Measurements from ENCODE around the gene RPL27A.

The RPL27A gene

DNA sequence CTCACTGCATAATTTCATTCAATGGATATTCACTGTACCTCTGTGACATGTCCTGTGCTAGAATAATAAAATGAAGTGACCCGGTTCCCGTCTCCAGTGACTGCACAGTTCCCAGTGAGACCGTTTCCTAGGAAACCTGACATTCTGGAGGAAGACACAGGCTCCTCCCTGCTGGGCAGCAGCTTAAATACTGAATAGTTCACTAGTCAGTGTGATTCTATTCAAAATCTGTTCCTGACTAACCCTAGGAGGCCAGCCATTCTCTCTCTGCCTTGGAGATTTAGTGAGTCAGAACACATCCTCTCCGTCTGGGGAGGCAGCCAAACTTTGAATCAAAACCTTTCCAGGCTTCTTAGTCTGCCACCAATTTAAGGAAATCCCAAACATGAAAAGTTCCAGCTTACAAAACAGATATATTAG lies 11.4 kb upstream of the RPL27A start:
- DNase-seq = peak; percentile 87
- in situ Hi-C loops (cut with HindIII; ENCODE audit: low pct_ligation_motif_present, low pct_unique_long_range_greater_than_20kb, low sequenced_read_pairs) = no loop called here

DNA sequence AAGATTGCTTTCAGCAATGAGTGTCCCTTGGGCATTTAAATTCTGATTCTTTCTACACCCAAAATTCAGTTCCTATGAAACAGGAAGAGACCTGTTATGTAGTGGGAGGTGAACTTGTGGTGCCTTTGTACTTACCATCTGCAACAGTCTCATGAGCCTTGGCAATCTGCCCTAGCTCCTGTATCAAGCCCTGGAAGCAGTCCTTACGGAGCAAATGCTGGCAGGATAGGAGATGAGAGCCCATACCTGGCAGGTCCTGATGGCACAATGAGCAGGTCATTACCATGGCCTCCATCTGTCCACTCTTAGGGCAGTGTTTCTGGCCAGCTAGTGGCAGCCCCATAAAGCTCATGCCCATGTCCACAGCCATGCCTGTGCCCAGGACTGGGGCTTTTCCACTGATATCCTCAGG lies 10.9 kb upstream of the RPL27A start:
- in situ Hi-C loops (cut with HindIII; ENCODE audit: low pct_ligation_motif_present, low pct_unique_long_range_greater_than_20kb, low sequenced_read_pairs) = no loop called here
- DNase-seq = peak; percentile 48

DNA sequence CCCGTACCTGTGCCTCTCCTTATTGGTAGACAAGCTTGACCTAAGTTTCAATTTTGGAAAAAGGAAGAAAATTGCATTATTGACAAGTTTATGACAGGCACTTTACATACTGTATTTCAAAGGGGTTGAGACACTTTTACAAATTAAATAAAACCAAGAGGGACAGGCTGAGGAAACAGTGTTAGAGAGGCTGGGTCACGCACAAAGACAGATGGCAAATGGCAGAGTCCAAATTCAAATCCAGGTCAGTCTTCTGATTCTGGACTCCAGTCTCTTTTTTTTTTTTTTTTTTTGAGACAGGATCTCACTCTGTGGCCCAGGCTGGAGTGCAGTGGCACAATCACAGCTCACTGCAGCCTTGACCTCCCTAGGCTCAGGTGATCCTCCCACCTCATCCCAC lies 10.2 kb upstream of the RPL27A start:
- no peak for DNase-seq
- in situ Hi-C loops (cut with HindIII; ENCODE audit: low pct_ligation_motif_present, low pct_unique_long_range_greater_than_20kb, low sequenced_read_pairs) = no loop called here

- DNase-seq = no peak
- in situ Hi-C loops (cut with HindIII; ENCODE audit: low pct_ligation_motif_present, low pct_unique_long_range_greater_than_20kb, low sequenced_read_pairs) = no loop called here
Measured at GRCh38 chr11:8674859-8675258, 7.7 kb upstream of the RPL27A start.

DNA sequence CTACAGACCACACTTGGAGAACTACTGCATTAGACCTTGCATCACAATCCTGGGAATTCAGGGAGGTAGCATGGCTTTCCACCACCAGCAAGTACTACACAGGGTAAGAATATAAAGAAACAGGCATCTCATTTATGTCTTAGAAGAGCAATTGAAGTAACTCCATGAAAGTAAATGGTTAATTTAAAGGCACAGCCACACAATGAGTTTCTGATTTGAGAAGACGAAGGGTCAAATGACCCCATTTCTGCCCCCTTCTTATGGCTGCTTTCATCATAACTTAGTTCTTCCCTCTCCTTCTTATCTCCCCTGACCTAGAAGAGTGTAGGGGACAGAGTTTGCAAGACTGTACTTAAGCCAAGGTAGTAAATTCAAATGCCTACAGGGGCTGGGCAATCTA lies 6.1 kb upstream of the RPL27A start:
- in situ Hi-C loops (cut with HindIII; ENCODE audit: low pct_ligation_motif_present, low pct_unique_long_range_greater_than_20kb, low sequenced_read_pairs) = no loop called here
- DNase-seq = no peak

GRCh38 chr11:8679006-8679405 lies 3.6 kb upstream of the RPL27A start:
- in situ Hi-C loops (cut with HindIII; ENCODE audit: low pct_ligation_motif_present, low pct_unique_long_range_greater_than_20kb, low sequenced_read_pairs) = no loop called here
- DNase-seq = no peak

DNA sequence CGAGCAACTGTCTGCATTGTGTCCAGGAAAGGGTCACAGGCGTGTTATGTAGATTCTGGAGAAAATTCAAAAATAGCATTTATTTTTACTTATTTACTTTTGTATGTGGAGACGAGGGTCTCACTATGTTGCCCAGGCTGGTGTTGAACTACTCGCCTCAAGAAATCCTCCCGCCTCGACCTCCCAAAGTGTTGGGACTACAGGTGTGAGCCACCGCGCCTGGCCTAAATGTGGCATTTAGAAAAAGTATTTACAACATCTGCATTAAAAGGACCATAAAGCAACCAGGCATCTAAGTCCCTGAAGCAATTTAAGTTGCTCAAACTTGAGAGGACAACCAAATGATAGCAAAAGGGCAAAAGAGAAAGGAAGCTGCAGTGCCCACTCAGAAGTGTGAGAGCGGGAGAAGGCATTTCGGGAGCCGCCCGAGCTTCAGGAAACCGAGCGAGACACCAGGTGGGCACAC lies 722 bp upstream of the RPL27A start:
- in situ Hi-C loops (cut with HindIII; ENCODE audit: low pct_ligation_motif_present, low pct_unique_long_range_greater_than_20kb, low sequenced_read_pairs) = no loop called here
- no peak for DNase-seq

- in situ Hi-C loops (cut with HindIII; ENCODE audit: low pct_ligation_motif_present, low pct_unique_long_range_greater_than_20kb, low sequenced_read_pairs) = no loop called here
- no peak for DNase-seq
Measured at GRCh38 chr11:8683115-8683807, 669 bp downstream of the RPL27A start.

DNA sequence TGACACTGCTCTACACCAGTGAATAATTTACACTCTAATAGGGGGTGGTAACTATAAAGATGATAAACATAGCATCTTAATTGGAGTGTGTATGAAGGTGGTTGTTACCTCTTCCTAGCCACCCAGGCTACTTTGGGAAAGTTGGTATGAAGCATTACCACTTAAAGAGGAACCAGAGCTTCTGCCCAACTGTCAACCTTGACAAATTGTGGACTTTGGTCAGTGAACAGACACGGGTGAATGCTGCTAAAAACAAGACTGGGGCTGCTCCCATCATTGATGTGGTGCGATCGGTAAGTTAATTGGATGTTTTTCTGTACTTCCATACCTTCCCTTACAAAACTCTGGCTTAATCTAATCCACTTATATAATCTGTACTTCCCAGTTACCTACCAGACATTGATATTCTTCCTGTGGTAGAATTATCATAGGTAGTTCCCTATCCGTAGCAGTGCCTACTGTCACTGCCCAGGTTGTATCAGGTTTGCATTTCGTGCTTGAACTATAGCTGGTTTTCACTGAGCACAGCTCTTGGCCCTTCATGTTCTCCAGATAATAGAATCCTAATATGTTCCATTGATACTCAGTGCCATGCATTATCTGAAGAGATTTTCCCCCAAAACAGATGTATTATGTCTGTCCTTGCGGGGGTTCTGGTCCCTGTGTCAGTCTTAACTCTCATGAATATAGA lies 2.2 kb downstream of the RPL27A start:
- in situ Hi-C loops (cut with HindIII; ENCODE audit: low pct_ligation_motif_present, low pct_unique_long_range_greater_than_20kb, low sequenced_read_pairs) = no loop called here
- no peak for DNase-seq

GRCh38 chr11:8685306-8685705 lies 2.7 kb downstream of the RPL27A start:
- in situ Hi-C loops (cut with HindIII; ENCODE audit: low pct_ligation_motif_present, low pct_unique_long_range_greater_than_20kb, low sequenced_read_pairs) = no loop called here
- DNase-seq = no peak

GRCh38 chr11:8685820-8686219 lies 3.2 kb downstream of the RPL27A start:
- in situ Hi-C loops (cut with HindIII; ENCODE audit: low pct_ligation_motif_present, low pct_unique_long_range_greater_than_20kb, low sequenced_read_pairs) = no loop called here
- no peak for DNase-seq

DNA sequence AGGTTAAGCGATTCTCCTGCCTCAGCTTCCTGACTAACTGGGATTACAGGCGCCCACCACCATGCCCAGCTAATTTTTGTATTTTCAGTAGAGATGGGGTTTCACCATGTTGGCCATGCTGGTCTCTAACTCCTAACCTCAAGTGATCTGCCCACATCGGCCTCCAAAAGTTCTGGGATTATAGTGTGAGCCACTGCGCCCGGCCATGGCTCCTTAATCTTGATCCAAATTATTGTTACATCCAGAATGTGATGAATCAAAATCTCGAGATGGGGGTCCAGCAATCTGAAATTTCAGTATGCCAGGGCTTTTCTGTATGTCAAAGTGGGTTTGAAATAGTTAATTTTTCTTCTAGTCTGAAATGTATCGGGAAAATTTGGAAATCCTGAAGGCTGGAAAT lies 3.7 kb downstream of the RPL27A start:
- DNase-seq = no peak
- in situ Hi-C loops (cut with HindIII; ENCODE audit: low pct_ligation_motif_present, low pct_unique_long_range_greater_than_20kb, low sequenced_read_pairs) = no loop called here

- in situ Hi-C loops (cut with HindIII; ENCODE audit: low pct_ligation_motif_present, low pct_unique_long_range_greater_than_20kb, low sequenced_read_pairs) = no loop called here
- DNase-seq = peak; percentile 96
Measured at GRCh38 chr11:8688414-8689362, 6.1 kb downstream of the RPL27A start.

- in situ Hi-C loops (cut with HindIII; ENCODE audit: low pct_ligation_motif_present, low pct_unique_long_range_greater_than_20kb, low sequenced_read_pairs) = no loop called here
- DNase-seq = no peak
Measured at GRCh38 chr11:8689726-8690255, 7.2 kb downstream of the RPL27A start.

DNA sequence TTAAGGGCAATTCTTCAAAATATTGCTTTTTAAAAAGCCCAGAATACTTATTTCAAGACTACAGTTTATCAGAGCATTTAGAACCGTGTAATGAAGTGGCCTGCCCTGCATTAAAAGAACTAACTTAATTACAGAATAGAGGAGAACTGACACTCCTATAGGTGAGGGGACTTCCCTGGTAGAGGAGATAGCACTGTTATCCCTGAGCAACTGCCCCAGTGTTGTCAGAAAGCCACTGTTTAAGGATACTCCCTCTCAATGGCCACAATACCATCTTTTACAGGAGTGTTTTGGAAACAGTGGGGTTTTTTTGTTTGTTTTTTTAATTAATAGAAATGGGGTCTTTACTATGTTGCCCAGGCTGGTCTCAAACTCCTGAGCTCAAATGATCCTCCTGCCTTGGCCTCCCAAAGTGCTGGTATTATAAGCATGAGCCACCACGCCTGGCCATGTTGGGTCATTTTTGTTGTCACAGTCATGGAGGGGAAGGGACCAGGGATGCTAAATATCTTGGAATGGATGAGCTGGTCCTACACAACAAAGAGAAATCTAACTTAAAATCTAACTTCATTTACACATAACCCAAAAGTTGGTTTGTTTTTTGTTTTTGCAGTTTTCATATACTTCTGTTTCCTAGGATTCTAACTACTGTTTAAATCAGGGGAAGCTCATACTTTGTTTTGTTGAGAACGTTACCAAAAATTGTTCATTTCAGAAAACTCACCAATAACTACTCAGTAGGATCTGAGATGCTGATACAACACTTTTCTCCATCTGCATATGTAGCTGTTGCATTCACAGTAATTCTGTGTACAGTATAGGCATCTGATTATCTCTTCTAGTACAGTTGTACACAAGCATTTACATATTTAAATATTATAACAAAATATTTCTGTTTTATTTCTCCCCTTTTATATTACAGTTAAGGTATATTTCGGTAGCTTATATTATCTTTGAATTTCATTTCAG lies 8.1 kb downstream of the RPL27A start:
- in situ Hi-C loops (cut with HindIII; ENCODE audit: low pct_ligation_motif_present, low pct_unique_long_range_greater_than_20kb, low sequenced_read_pairs) = no loop called here
- no peak for DNase-seq

GRCh38 chr11:8691601-8692000 lies 9.0 kb downstream of the RPL27A start:
- in situ Hi-C loops (cut with HindIII; ENCODE audit: low pct_ligation_motif_present, low pct_unique_long_range_greater_than_20kb, low sequenced_read_pairs) = no loop called here
- no peak for DNase-seq

GRCh38 chr11:8692417-8692816 lies 9.8 kb downstream of the RPL27A start:
- DNase-seq = no peak
- in situ Hi-C loops (cut with HindIII; ENCODE audit: low pct_ligation_motif_present, low pct_unique_long_range_greater_than_20kb, low sequenced_read_pairs) = no loop called here

- in situ Hi-C loops (cut with HindIII; ENCODE audit: low pct_ligation_motif_present, low pct_unique_long_range_greater_than_20kb, low sequenced_read_pairs) = no loop called here
- DNase-seq = no peak
Measured at GRCh38 chr11:8693010-8693551, 10.5 kb downstream of the RPL27A start.

All from ACHN (cell line).